ENCODE data around the gene CORO1C. TPM values are rescaled to one million over a fixed set of nuclear protein-coding genes. Genes with fewer than 3 reads are reported as not detected.

Gene CORO1C
- polyA plus RNA-seq, 1 of the 3 experiments (the other 2 are of a cell fraction): 150 TPM

DNA sequence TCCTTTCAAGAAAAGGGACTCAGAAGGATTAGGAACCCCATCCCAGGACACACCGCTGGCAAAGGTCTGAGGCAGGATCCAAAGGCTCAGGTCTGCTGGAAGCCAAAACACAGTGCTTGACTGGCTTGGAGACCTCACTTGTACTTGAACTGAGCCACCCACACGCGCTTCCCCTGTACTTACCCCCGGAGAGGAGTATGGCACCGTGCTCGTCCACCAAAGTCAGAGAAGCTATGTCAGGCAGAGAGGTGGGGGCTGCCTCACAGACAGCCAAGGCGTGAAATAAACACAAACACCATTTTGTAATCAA, 86.6 kb downstream of the CORO1C start:
- peaks cover 64% of the 10 kb centered on the region for H3F3A ChIP-seq (replicated peaks; ENCODE audit: insufficient read depth)
- no peaks in the 10 kb centered on the region; the same call in 1 of the 2 replicates for H4K20me1 ChIP-seq (ENCODE audit: insufficient read depth)
- TF ChIP-seq NFIC (IDR thresholded peaks at IDR 0.05; ENCODE audit: borderline replicate concordance) (no peak), CHD2 (IDR thresholded peaks at IDR 0.05; ENCODE audit: low read length, partially characterized antibody) (no peak), ZBTB33 (IDR thresholded peaks at IDR 0.05; ENCODE audit: borderline replicate concordance, low read depth) (no peak), MXI1 (IDR thresholded peaks at IDR 0.05; ENCODE audit: low read depth, low read length) (no peak)
- TF ChIP-seq, protein P1, sequence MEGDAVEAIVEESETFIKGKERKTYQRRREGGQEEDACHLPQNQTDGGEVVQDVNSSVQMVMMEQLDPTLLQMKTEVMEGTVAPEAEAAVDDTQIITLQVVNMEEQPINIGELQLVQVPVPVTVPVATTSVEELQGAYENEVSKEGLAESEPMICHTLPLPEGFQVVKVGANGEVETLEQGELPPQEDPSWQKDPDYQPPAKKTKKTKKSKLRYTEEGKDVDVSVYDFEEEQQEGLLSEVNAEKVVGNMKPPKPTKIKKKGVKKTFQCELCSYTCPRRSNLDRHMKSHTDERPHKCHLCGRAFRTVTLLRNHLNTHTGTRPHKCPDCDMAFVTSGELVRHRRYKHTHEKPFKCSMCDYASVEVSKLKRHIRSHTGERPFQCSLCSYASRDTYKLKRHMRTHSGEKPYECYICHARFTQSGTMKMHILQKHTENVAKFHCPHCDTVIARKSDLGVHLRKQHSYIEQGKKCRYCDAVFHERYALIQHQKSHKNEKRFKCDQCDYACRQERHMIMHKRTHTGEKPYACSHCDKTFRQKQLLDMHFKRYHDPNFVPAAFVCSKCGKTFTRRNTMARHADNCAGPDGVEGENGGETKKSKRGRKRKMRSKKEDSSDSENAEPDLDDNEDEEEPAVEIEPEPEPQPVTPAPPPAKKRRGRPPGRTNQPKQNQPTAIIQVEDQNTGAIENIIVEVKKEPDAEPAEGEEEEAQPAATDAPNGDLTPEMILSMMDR (IDR thresholded peaks at IDR 0.05): no peak
- peaks cover 18 to 65% of the 10 kb centered on the region in 2 experiments; a peak in 3 of 4 replicates for H3K4me1 ChIP-seq (ENCODE audit: control insufficient read depth in 1 of 2, insufficient read depth in 2 of 2, low read depth in 1 of 2, low read length in 1 of 2)
- POLR2A ChIA-PET: no interaction called here
- H3K79me2 ChIP-seq (ENCODE audit: insufficient read depth): peaks cover 37% of the 10 kb centered on the region; the same call in 1 of the 2 replicates
- H3K9ac ChIP-seq: no peak overlapping the region; the same call in 1 of the 2 replicates
- H3K36me3 ChIP-seq (replicated peaks in 1 of 2; ENCODE audit: control insufficient read depth in 1 of 2, insufficient read depth in 2 of 2, low read length in 1 of 2): peaks cover 42 to 52% of the 10 kb centered on the region in 2 experiments
- 98% methylated on average over 7 of the region's 7 CpGs for WGBS (ENCODE audit: low lambda C conversion rate)
- H3K4me3 ChIP-seq (ENCODE audit: low read depth in 2 of 2, low read length in 1 of 2): no peak overlapping the region
- H3K27me3 ChIP-seq (ENCODE audit: insufficient read depth): no peaks in the 10 kb centered on the region
- peak overlapping the region; percentile 64 for H3K4me2 ChIP-seq
- H3K9me3 ChIP-seq: no peaks in the 10 kb centered on the region
- no peaks in the 10 kb centered on the region for H3K9me2 ChIP-seq
- CTCF ChIA-PET: interaction anchor here (0.6 to 3.0 kb wide), 4 partner anchors 20 to 759 kb away, joined by 3 to 18 read pairs (median 6); no protein-coding TSS in a partner anchor
- no peak for DNase-seq
- H2AFZ ChIP-seq (ENCODE audit: low read depth): no peak overlapping the region
- peak overlapping the region; percentile 25 to 79; a peak in 3 of 4 replicates for H3K27ac ChIP-seq (ENCODE audit: low read depth in 2 of 2, low read length in 1 of 2)

DNA sequence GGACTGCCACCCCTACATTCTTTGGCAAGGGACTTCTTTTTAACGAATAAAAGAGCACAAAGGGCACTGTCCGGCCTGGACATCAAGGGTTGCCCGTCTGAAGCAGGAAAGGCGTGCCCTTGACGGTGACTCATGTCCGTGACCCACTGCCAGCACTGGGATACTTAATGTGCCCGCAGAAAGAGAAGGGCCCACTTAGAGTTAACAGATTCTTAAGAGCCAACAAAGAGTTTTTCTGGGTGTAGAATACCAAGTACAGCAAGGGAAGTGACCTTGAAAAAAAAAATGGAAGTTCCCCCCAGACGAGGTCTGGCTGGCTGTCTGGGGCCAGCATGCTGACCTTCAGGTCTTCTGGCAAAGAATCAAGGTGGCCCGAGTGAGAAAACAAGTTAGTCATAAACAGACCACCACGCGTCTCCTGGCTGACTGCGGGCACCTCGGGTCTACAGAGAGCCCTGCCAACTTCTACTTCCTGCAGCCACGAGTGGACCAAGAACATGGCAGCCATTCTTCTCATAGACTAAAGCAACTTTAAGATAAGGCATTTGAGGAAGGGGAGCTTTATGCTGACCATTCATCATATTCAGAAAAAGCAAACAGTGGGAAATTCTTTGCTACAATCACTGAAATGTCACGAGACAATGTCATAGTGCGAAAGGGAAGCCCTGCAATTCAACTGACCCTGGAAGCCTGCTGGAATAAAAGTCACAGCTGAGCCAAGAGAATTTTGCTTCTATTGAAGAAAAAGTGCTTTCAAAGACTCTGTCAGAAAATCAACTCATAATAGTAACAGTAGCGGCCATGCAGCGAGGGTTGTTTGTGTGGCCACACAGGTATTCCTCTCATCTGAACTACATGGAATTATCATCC, 87.1 kb downstream of the CORO1C start:
- Histone ChIP-seq H4K20me1 (ENCODE audit: insufficient read depth) (no peaks in the 10 kb centered on the region; the same call in 1 of the 2 replicates), H3K9me2 (no peaks in the 10 kb centered on the region), H3K9ac (peak overlapping the region; percentile 25; the same call in 1 of the 2 replicates), H3K27me3 (ENCODE audit: insufficient read depth) (no peaks in the 10 kb centered on the region), H3K36me3 (replicated peaks in 1 of 2; ENCODE audit: control insufficient read depth in 1 of 2, insufficient read depth in 2 of 2, low read length in 1 of 2) (peaks cover 42 to 52% of the 10 kb centered on the region in 2 experiments), H3F3A (replicated peaks; ENCODE audit: insufficient read depth) (peaks cover 62% of the 10 kb centered on the region), H3K4me2 (peak overlapping the region; percentile 64), H3K27ac (ENCODE audit: low read depth in 2 of 2, low read length in 1 of 2) (peak overlapping the region; percentile 55 to 79), H2AFZ (ENCODE audit: low read depth) (no peak overlapping the region), H3K79me2 (ENCODE audit: insufficient read depth) (peaks cover 37% of the 10 kb centered on the region; the same call in 1 of the 2 replicates), H3K9me3 (no peaks in the 10 kb centered on the region), H3K4me1 (ENCODE audit: control insufficient read depth in 1 of 2, insufficient read depth in 2 of 2, low read depth in 1 of 2, low read length in 1 of 2) (peaks cover 15 to 64% of the 10 kb centered on the region in 2 experiments; a peak in 3 of 4 replicates), H3K4me3 (ENCODE audit: low read depth in 2 of 2, low read length in 1 of 2) (peak overlapping the region in 1 of 2 experiments; percentile 10; a peak in 1 of 4 replicates)
- ChIA-PET POLR2A (no interaction called here), CTCF (interaction anchor here (1.2 to 3.0 kb wide), 2 partner anchors 20 to 159 kb away, joined by 3 to 18 read pairs; no protein-coding TSS in a partner anchor)
- WGBS (ENCODE audit: low lambda C conversion rate): 32% methylated on average over 18 of the region's 18 CpGs
- DNase-seq: no peak
- TF ChIP-seq FOSL2 (IDR thresholded peaks at IDR 0.05; ENCODE audit: borderline replicate concordance, low read depth): peak; percentile 74
- no peak for TF ChIP-seq RAD21 (IDR thresholded peaks at IDR 0.05; ENCODE audit: low read length)
- peak; percentile 59 for TF ChIP-seq JUND (IDR thresholded peaks at IDR 0.05)
- TF ChIP-seq RFX5 (IDR thresholded peaks at IDR 0.05; ENCODE audit: low read length): no peak
- peak in 1 of 2 experiments; percentile 61; a peak in 1 of 4 replicates for TF ChIP-seq EP300 (IDR thresholded peaks at IDR 0.05; ENCODE audit: borderline replicate concordance in 1 of 2, low read depth in 1 of 2, low read length in 1 of 2)
- peak; percentile 42; the same call in 1 of the 2 replicates for TF ChIP-seq TAF1 (IDR thresholded peaks at IDR 0.05; ENCODE audit: borderline replicate concordance, low read depth, low read length)
- TF ChIP-seq NRF1 (IDR thresholded peaks at IDR 0.05; ENCODE audit: low read depth, low read length): no peak
- peak; percentile 70; the same call in 1 of the 2 replicates for TF ChIP-seq NFIC (IDR thresholded peaks at IDR 0.05; ENCODE audit: borderline replicate concordance)
- peak; percentile 28; the same call in 1 of the 2 replicates for TF ChIP-seq POLR2AphosphoS5 (IDR thresholded peaks at IDR 0.05; ENCODE audit: low read depth, low read length)
- no peak for TF ChIP-seq USF2 (IDR thresholded peaks at IDR 0.05; ENCODE audit: borderline replicate concordance, low read depth, low read length)
- no peak for TF ChIP-seq RCOR1 (IDR thresholded peaks at IDR 0.05; ENCODE audit: low read length)
- TF ChIP-seq RXRA (IDR thresholded peaks at IDR 0.05; ENCODE audit: borderline replicate concordance, low read depth): peak; percentile 76
- TF ChIP-seq ZBTB33 (IDR thresholded peaks at IDR 0.05; ENCODE audit: borderline replicate concordance, low read depth): no peak
- no peak for TF ChIP-seq MXI1 (IDR thresholded peaks at IDR 0.05; ENCODE audit: low read depth, low read length)
- peak; percentile 56 for TF ChIP-seq TCF12 (IDR thresholded peaks at IDR 0.05)
- TF ChIP-seq, protein P2, sequence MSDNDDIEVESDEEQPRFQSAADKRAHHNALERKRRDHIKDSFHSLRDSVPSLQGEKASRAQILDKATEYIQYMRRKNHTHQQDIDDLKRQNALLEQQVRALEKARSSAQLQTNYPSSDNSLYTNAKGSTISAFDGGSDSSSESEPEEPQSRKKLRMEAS (IDR thresholded peaks at IDR 0.05; ENCODE audit: low read depth): no peak; the same call in 1 of the 2 replicates
